BE2C (cell line): ENCODE measurements around the gene PARP15. TPM values are rescaled to one million over a fixed set of nuclear protein-coding genes. Genes with fewer than 3 reads are reported as not detected.

Experiments used
- DNase-seq: peaks from one replicate; pipeline ENCODE4 v3.0.0-alpha.2; 2020
- H3K27me3 ChIP-seq: fragments of 250-450 bp; sonication (Bioruptor Pico); 2 replicates; pipeline ENCODE4 v1.5.1; 2020; ENCODE audit warnings: mild to moderate bottlenecking
- H3K36me3 ChIP-seq: fragments of 250-450 bp; sonication (Bioruptor Pico); 2 replicates; pipeline ENCODE4 v1.5.1; 2020; ENCODE audit warnings: mild to moderate bottlenecking
- H3K4me1 ChIP-seq: fragments of 250-450 bp; sonication (Bioruptor Pico); 2 replicates; pipeline ENCODE4 v1.5.1; 2020
- H3K4me3 ChIP-seq: 2 replicates; pipeline ENCODE4 v1.5.1; 2011; ENCODE audit warnings: low read depth, low read length
- H3K9me3 ChIP-seq: fragments of 250-450 bp; sonication (Bioruptor Pico); 2 replicates; pipeline ENCODE4 v1.5.1; 2020
- polyA plus RNA-seq: library from polyadenylated mRNA; unstranded; fragments of >200 nt; gene quantifications from one replicate; pipeline ENCODE4 v1.2.1, GENCODE V29; 2012; ENCODE audit warnings: low read depth, missing spikeins; ENCODE audit not compliant: insufficient read length, insufficient read depth
- TF ChIP-seq, protein P1 (sequence below): IDR thresholded peaks from 2 replicates; pipeline ENCODE4 v1.5.1; 2012; ENCODE audit warnings: mild to moderate bottlenecking, low read depth, low read length

Gene PARP15
- not detected for polyA plus RNA-seq

DNA sequence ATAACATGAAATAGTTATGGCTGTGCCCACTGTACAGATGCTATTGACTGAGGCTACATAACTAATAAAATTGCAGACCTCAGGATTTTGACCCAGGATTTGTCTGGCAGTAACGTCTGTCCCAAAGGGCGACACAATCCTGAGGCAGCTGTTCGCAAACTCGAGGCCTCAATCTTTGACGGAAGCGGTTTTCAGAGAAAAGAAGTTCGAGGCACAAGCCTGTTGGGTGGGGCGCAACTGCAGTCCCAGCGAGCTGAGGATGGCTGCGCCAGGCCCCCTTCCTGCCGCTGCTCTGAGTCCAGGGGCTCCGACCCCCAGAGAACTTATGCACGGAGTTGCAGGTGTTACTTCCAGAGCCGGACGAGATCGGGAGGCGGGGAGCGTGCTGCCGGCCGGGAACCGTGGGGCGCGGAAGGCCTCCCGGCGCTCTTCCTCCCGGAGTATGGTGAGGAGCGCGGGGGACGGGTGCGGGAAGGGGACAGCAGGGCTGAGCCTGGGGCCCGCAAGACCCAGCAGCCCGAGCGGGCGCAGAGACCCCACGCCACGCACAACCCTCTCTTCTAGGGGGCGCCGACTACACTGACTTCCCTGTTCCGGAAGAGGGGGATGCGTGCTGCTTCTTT, at the start of gene PARP15:
PARP15 (plus strand) TSS at position 242 of the 623 bp plus-strand sequence; CDS start at position 260, 18 bp downstream.
- TF ChIP-seq, protein P1, sequence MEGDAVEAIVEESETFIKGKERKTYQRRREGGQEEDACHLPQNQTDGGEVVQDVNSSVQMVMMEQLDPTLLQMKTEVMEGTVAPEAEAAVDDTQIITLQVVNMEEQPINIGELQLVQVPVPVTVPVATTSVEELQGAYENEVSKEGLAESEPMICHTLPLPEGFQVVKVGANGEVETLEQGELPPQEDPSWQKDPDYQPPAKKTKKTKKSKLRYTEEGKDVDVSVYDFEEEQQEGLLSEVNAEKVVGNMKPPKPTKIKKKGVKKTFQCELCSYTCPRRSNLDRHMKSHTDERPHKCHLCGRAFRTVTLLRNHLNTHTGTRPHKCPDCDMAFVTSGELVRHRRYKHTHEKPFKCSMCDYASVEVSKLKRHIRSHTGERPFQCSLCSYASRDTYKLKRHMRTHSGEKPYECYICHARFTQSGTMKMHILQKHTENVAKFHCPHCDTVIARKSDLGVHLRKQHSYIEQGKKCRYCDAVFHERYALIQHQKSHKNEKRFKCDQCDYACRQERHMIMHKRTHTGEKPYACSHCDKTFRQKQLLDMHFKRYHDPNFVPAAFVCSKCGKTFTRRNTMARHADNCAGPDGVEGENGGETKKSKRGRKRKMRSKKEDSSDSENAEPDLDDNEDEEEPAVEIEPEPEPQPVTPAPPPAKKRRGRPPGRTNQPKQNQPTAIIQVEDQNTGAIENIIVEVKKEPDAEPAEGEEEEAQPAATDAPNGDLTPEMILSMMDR, result no peak
- H3K9me3 ChIP-seq, result no peaks in the 10 kb centered on the region
- peaks cover 23% of the 10 kb centered on the region for H3K27me3 ChIP-seq
- no peaks in the 10 kb centered on the region for H3K36me3 ChIP-seq
- H3K4me3 ChIP-seq, result peak within 1 kb of the TSS; percentile 15
- peak; percentile 14 for DNase-seq
- H3K4me1 ChIP-seq, result no peaks in the 10 kb centered on the region

DNA sequence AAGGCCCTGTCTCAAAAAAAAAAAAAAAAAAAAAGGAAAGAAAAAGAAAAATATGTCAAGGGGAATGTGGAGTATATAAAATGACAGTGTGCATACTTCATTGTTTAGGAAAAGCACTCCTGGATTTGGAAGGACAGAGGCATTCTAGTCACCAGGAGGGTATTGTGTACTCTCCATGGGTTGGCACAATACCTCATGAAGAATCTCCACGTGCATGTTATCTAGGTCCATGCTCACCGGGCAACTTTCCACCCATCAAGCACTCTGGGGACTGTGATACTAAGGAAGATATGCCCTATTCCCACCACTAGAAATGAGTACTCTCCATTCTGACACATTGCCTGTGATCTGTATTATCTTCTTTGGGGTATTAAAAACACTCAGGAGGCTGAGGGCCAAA, 47.3 kb upstream of the PARP15 start:
- no peak for DNase-seq
- Histone ChIP-seq H3K9me3 (no peaks in the 10 kb centered on the region), H3K4me3 (no peak overlapping the region), H3K4me1 (no peaks in the 10 kb centered on the region), H3K27me3 (no peaks in the 10 kb centered on the region), H3K36me3 (no peaks in the 10 kb centered on the region)
- TF ChIP-seq, protein P1, result no peak

DNA sequence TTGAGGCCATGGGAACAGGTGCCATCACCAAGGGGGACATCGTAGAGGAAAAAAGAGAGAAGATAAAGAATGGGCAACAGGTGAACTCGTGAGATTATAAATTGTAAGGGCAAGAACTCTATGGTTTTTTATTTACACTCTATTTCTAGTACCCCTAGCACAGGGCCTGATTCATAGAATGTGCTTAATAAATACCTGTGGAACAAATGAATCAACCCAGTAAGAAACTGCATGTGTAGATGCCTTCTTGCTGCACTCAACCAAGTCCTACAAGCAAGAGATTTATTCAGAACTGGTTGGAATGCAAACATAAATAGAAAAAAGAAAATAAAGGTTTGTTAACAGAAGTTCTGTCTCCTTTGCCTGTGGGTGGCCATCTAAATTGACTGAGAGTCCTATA, 44.0 kb upstream of the PARP15 start:
- H3K4me1 ChIP-seq, result no peaks in the 10 kb centered on the region
- TF ChIP-seq, protein P1, result no peak
- no peaks in the 10 kb centered on the region for H3K9me3 ChIP-seq
- no peak for DNase-seq
- no peaks in the 10 kb centered on the region for H3K36me3 ChIP-seq
- H3K27me3 ChIP-seq, result no peaks in the 10 kb centered on the region
- H3K4me3 ChIP-seq, result no peak overlapping the region

DNA sequence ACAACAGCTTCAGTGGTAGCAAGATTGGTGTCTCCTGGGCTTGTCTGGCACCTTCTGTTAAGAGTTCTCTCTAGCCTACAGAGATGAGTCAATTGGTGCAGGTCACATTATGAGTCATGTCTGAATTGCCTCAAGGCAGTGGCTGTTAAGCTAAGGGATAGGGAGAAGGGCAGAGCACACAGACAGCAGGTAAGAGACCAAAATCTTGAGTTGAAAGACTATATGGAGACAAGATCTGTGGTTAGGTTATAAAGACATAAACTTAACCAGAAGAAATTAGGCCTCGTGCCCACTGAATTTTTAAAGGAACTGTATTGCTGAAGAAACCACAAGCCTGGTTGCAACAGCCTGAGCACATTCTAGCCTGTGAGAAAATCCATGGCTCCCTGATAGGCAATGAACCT, 43.5 kb upstream of the PARP15 start:
- peak; percentile 15 for DNase-seq
- H3K36me3 ChIP-seq, result no peaks in the 10 kb centered on the region
- no peaks in the 10 kb centered on the region for H3K4me1 ChIP-seq
- no peaks in the 10 kb centered on the region for H3K9me3 ChIP-seq
- H3K4me3 ChIP-seq, result no peak overlapping the region
- no peaks in the 10 kb centered on the region for H3K27me3 ChIP-seq
- TF ChIP-seq, protein P1, result no peak

DNA sequence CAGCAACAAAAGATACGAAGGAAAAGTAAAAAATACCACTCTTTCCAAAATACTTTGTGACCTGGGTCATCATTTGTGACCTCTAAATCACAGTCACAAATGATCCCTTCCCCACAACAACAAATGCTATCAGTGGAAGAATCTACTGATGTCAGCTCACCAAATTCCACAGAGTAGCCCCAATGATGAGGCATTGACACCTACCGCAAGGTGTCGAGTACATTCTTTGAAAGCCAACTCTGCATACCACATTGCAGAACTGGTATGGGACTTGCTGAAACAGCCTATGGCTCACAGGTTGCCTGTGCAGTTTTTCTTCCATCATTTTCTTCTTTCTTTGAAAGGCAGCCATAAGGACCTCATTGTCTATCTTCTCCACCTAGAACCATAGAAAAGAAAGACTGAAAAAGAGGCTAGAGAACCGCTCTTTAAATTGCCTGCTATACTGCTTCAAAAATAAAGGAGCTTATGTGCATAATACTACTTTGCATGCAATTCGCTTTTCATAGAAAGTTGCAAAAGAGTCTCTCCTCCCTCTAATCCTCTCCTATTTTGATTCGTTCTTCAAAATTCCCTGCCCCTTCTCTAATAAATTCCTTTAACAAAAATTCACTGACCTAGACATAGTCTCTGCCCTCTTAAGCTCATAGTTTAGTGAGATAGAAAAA, 41.4 kb upstream of the PARP15 start:
- Histone ChIP-seq H3K36me3 (no peaks in the 10 kb centered on the region), H3K9me3 (no peaks in the 10 kb centered on the region), H3K4me3 (no peak overlapping the region), H3K4me1 (no peaks in the 10 kb centered on the region), H3K27me3 (no peaks in the 10 kb centered on the region)
- TF ChIP-seq, protein P1, result no peak
- no peak for DNase-seq

DNA sequence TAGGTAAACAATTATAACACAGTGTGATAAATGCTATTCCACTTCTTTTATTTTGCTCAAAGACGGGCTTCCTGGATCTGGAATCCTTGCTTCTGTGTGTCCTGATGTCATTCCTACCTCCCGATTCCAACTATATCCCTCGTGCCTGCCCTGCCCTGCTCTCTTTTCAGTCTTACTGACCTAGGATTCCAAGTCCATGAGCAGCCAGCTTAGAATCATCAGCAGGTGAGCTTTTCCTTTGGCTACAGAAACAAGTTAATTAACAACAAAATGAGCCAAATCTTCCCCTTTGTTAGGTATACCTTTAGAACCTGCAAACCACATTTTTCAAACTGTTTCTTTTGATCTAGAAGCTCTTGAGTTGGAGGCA, 40.8 kb upstream of the PARP15 start:
- Histone ChIP-seq H3K27me3 (no peaks in the 10 kb centered on the region), H3K4me3 (no peak overlapping the region), H3K4me1 (no peaks in the 10 kb centered on the region), H3K9me3 (no peaks in the 10 kb centered on the region), H3K36me3 (no peaks in the 10 kb centered on the region)
- DNase-seq, result no peak
- TF ChIP-seq, protein P1, result no peak
